H9 (cell line): ENCODE measurements around the gene SH2D6. TPM values are rescaled to one million over a fixed set of nuclear protein-coding genes. Genes with fewer than 3 reads are reported as not detected.

Source experiments
- DNase-seq: peaks from one replicate; pipeline ENCODE4 v3.0.0-alpha.2; 2017
- H2AFZ ChIP-seq: one replicate; pipeline ENCODE4 v1.6.1; 2013; ENCODE audit warnings: mild to moderate bottlenecking, low read length, control low read depth, moderate library complexity
- H2AK5ac ChIP-seq: 2 replicates; pipeline ENCODE4 v1.6.1; 2013; ENCODE audit warnings: low read length, control low read depth, mixed read lengths; ENCODE audit not compliant: insufficient read length
- H2BK120ac ChIP-seq: one replicate; pipeline ENCODE4 v1.6.1; 2013; ENCODE audit warnings: low read depth, mild to moderate bottlenecking, low read length, control low read depth, inconsistent platforms; ENCODE audit not compliant: poor library complexity, severe bottlenecking
- H2BK12ac ChIP-seq: 2 replicates; pipeline ENCODE4 v1.6.1; 2013; ENCODE audit warnings: low read length, control low read depth, mixed read lengths, low read depth; ENCODE audit not compliant: insufficient read length
- H2BK15ac ChIP-seq: 2 replicates; pipeline ENCODE4 v1.6.1; 2013; ENCODE audit warnings: low read depth, low read length, control low read depth
- H2BK20ac ChIP-seq: one replicate; pipeline ENCODE4 v1.6.1; 2013; ENCODE audit warnings: low read depth, mild to moderate bottlenecking, low read length, control low read depth, inconsistent platforms; ENCODE audit not compliant: poor library complexity, severe bottlenecking
- H2BK5ac ChIP-seq: 2 replicates; pipeline ENCODE4 v1.6.1; 2013; ENCODE audit warnings: low read length, control low read depth, mixed read lengths; ENCODE audit not compliant: insufficient read length
- H3K14ac ChIP-seq: 2 replicates; pipeline ENCODE4 v1.6.1; 2013; ENCODE audit warnings: low read length, control low read depth; ENCODE audit not compliant: insufficient read depth
- H3K18ac ChIP-seq: 2 replicates; pipeline ENCODE4 v1.6.1; 2013; ENCODE audit warnings: low read depth, mild to moderate bottlenecking, mixed read lengths, low read length, control low read depth; ENCODE audit not compliant: insufficient read length
- H3K23ac ChIP-seq: 2 replicates; pipeline ENCODE4 v1.6.1; 2013; ENCODE audit warnings: low read length, control low read depth, mixed read lengths, low read depth; ENCODE audit not compliant: insufficient read length
- H3K23me2 ChIP-seq: 2 replicates; pipeline ENCODE4 v1.6.1; 2013; ENCODE audit warnings: low read depth, mild to moderate bottlenecking, mixed read lengths, low read length, control low read depth; ENCODE audit not compliant: insufficient read length, poor library complexity, severe bottlenecking
- H3K27ac ChIP-seq: 2 replicates; pipeline ENCODE4 v1.5.1; 2013; ENCODE audit warnings: low read length, control low read depth, mixed read lengths, low read depth; ENCODE audit not compliant: insufficient read length
- H3K27me3 ChIP-seq: 2 replicates; pipeline ENCODE4 v1.6.1; 2013; ENCODE audit warnings: low read length, control low read depth, inconsistent platforms; ENCODE audit not compliant: insufficient read depth
- H3K4ac ChIP-seq: 2 replicates; pipeline ENCODE4 v1.6.1; 2013; ENCODE audit warnings: low read depth, mild to moderate bottlenecking, control low read depth, inconsistent platforms, low read length, moderate library complexity
- H3K4me1 ChIP-seq: 2 replicates; pipeline ENCODE4 v1.6.1; 2013; ENCODE audit warnings: low read length, control low read depth, inconsistent platforms; ENCODE audit not compliant: insufficient read depth
- H3K4me2 ChIP-seq: 2 replicates; pipeline ENCODE4 v1.6.1; 2013; ENCODE audit warnings: low read length, control low read depth, mixed read lengths; ENCODE audit not compliant: insufficient read length, insufficient read depth
- H3K56ac ChIP-seq: 2 replicates; pipeline ENCODE4 v1.6.1; 2013; ENCODE audit warnings: low read depth, mild to moderate bottlenecking, mixed read lengths, low read length, control low read depth; ENCODE audit not compliant: insufficient read length
- H3K79me1 ChIP-seq: 2 replicates; pipeline ENCODE4 v1.6.1; 2013; ENCODE audit warnings: low read depth, mild to moderate bottlenecking, moderate library complexity, low read length, control low read depth, inconsistent platforms; ENCODE audit not compliant: insufficient read depth, poor library complexity, severe bottlenecking
- H3K79me2 ChIP-seq: 2 replicates; pipeline ENCODE4 v1.6.1; 2013; ENCODE audit warnings: low read length, control low read depth, inconsistent platforms; ENCODE audit not compliant: insufficient read depth
- H3K9ac ChIP-seq: 2 replicates; pipeline ENCODE4 v1.6.1; 2013; ENCODE audit warnings: low read length, control low read depth, mixed read lengths; ENCODE audit not compliant: insufficient read length; ENCODE audit errors: extremely low read depth
- H3K9me3 ChIP-seq: one replicate; pipeline ENCODE4 v1.6.1; 2013; ENCODE audit warnings: low read depth, low read length, inconsistent platforms; ENCODE audit not compliant: control insufficient read depth
- H3T11ph ChIP-seq: one replicate; pipeline ENCODE4 v1.6.1; 2013; ENCODE audit warnings: mild to moderate bottlenecking, low read length, control low read depth, inconsistent platforms
- H4K20me1 ChIP-seq: one replicate; pipeline ENCODE4 v1.6.1; 2013; ENCODE audit not compliant: control insufficient read depth, insufficient read length, insufficient read depth
- H4K5ac ChIP-seq: 2 replicates; pipeline ENCODE4 v1.6.1; 2013; ENCODE audit warnings: low read depth, mild to moderate bottlenecking, mixed read lengths, low read length, control low read depth; ENCODE audit not compliant: insufficient read length
- H4K8ac ChIP-seq: replicated peaks from 2 replicates; pipeline ENCODE4 v1.6.1; 2013; ENCODE audit warnings: low read length, control low read depth, mixed read lengths, low read depth; ENCODE audit not compliant: insufficient read length
- H4K91ac ChIP-seq: 2 replicates; pipeline ENCODE4 v1.6.1; 2013; ENCODE audit warnings: low read depth, mild to moderate bottlenecking, moderate library complexity, mixed read lengths, low read length, control low read depth; ENCODE audit not compliant: insufficient read length
- H3K27ac Mint-ChIP-seq, 3 experiments: 2 replicates in 2 of 3; 3 replicates in 1 of 3; pipeline ENCODE4 v1.8.0; 2020 to 2021; ENCODE audit warnings: mixed read lengths in 3 of 3, mild to moderate bottlenecking in 1 of 3, moderate library complexity in 1 of 3
- H3K27me3 Mint-ChIP-seq: 2 replicates; pipeline ENCODE4 v1.8.0; 2021; ENCODE audit warnings: low read depth, mild to moderate bottlenecking, moderate library complexity, mixed read lengths
- H3K36me3 Mint-ChIP-seq, 3 experiments: 2 replicates in 2 of 3; 3 replicates in 1 of 3; pipeline ENCODE4 v1.8.0; 2020 to 2021; ENCODE audit warnings: low read depth in 3 of 3, mixed read lengths in 3 of 3; ENCODE audit not compliant: insufficient read depth in 1 of 3
- H3K4me1 Mint-ChIP-seq, 2 experiments: 2 replicates each; pipeline ENCODE4 v1.8.0; 2020; ENCODE audit warnings: mixed read lengths in 2 of 2
- H3K4me3 Mint-ChIP-seq, 2 experiments: 2 replicates in 1 of 2; 3 replicates in 1 of 2; pipeline ENCODE4 v1.8.0; 2020 to 2021; ENCODE audit warnings: mild to moderate bottlenecking in 2 of 2, mixed read lengths in 2 of 2, moderate library complexity in 1 of 2
- H3K9me3 Mint-ChIP-seq, 2 experiments: 2 replicates in 1 of 2; 3 replicates in 1 of 2; pipeline ENCODE4 v1.8.0; 2020; ENCODE audit warnings: mild to moderate bottlenecking in 2 of 2, mixed read lengths in 2 of 2, moderate library complexity in 1 of 2
- WGBS: extraction: QIAGEN DNeasy Blood & Tissue Kit; methylation state at CpG from one replicate; pipeline ENCODE4 v1.1.7; 2013; ENCODE audit warnings: missing lambda C conversion rate, low lambda C conversion rate, mixed read lengths; ENCODE audit not compliant: insufficient read length; ENCODE audit errors: extremely low coverage; 5-methylcytosine and 5-hydroxymethylcytosine counted together
- total RNA-seq: library from RNA; stranded (reverse); gene quantifications from 2 replicates; pipeline ENCODE4 v1.2.1, GENCODE V29; 2021
- TF ChIP-seq, protein P1 (sequence below): fragments of 200-600 bp; sonication (generic); conservative IDR thresholded peaks from 3 replicates; pipeline ENCODE4 v1.8.0; 2021; ENCODE audit warnings: antibody characterized with exemption, mild to moderate bottlenecking

SH2D6 gene
- total RNA-seq, 1 experiment from 2014 or later = 0.61 TPM

DNA sequence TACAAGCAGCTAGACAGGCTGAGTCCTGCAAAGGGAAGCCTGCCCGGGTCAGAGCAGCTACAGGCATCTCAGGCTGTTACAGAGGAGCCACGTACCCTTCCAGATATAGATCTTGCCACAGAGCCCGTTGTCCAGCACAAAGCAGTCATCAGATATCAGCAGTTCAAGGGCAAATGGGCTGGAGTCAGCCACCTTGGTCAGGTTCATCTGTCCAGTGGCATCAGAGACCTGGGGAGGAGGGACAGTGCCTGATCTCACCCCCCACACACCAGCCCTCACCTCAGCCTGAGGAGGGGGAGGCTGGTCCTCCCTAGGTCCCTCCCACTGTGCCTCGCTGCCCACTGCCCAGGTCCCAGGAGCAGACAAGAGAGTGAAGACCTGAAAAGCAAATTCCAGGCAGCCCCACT lies 20.6 kb upstream of the SH2D6 start:
- H3K27me3 Mint-ChIP-seq = no peaks in the 10 kb centered on the region
- Histone ChIP-seq H2BK120ac (no peak overlapping the region), H2BK20ac (no peak overlapping the region), H3K23me2 (no peaks in the 10 kb centered on the region), H3K9me3 (no peaks in the 10 kb centered on the region), H2AFZ (no peak overlapping the region), H2BK5ac (no peak overlapping the region), H3K4me1 (no peaks in the 10 kb centered on the region), H3K79me1 (no peaks in the 10 kb centered on the region), H3T11ph (no peak overlapping the region), H4K20me1 (no peaks in the 10 kb centered on the region), H3K23ac (no peak overlapping the region), H3K18ac (no peak overlapping the region), H2BK15ac (no peak overlapping the region), H3K4me2 (no peak overlapping the region), H2BK12ac (no peak overlapping the region), H4K8ac (no peak overlapping the region), H3K4ac (no peak overlapping the region), H3K14ac (no peak overlapping the region), H2AK5ac (no peak overlapping the region), H3K79me2 (no peaks in the 10 kb centered on the region), H3K27ac (no peak overlapping the region), H4K5ac (no peak overlapping the region), H3K9ac (no peak overlapping the region), H3K56ac (no peak overlapping the region), H4K91ac (no peak overlapping the region), H3K27me3 (no peaks in the 10 kb centered on the region)
- H3K36me3 Mint-ChIP-seq = peaks cover 2 to 28% (median 22%) of the 10 kb centered on the region in 3 experiments; a peak in 6 of 7 replicates
- peaks cover 0 to under 1% of the 10 kb centered on the region in 2 experiments; a peak in 1 of 5 replicates for H3K9me3 Mint-ChIP-seq
- DNase-seq = no peak
- no CpG with 5 or more reads among the region's 4 CpGs for WGBS
- no peak overlapping the region; a peak in 2 of 7 replicates for H3K27ac Mint-ChIP-seq
- TF ChIP-seq, protein P1, sequence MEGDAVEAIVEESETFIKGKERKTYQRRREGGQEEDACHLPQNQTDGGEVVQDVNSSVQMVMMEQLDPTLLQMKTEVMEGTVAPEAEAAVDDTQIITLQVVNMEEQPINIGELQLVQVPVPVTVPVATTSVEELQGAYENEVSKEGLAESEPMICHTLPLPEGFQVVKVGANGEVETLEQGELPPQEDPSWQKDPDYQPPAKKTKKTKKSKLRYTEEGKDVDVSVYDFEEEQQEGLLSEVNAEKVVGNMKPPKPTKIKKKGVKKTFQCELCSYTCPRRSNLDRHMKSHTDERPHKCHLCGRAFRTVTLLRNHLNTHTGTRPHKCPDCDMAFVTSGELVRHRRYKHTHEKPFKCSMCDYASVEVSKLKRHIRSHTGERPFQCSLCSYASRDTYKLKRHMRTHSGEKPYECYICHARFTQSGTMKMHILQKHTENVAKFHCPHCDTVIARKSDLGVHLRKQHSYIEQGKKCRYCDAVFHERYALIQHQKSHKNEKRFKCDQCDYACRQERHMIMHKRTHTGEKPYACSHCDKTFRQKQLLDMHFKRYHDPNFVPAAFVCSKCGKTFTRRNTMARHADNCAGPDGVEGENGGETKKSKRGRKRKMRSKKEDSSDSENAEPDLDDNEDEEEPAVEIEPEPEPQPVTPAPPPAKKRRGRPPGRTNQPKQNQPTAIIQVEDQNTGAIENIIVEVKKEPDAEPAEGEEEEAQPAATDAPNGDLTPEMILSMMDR = no peak
- no peak overlapping the region for H3K4me3 Mint-ChIP-seq
- peaks cover 8 to 12% of the 10 kb centered on the region in 2 experiments; a peak in 3 of 4 replicates for H3K4me1 Mint-ChIP-seq
